Pancreas (tissue), 10 donors: ENCODE measurements around the gene BNIP2. TPM values are rescaled to one million over a fixed set of nuclear protein-coding genes. Genes with fewer than 3 reads are reported as not detected.
A peak's percentile ranks its signal among the peaks of the same experiment; 100 is the strongest.

ENCODE experiments used
- ATAC-seq, 4 donors: fragments of 200-7000 bp; cut with Tn5 transposase; one replicate each; pipeline versions ENCODE4 v1.8.0 to v1.9.1; 2020; ENCODE audit warnings: mild to moderate bottlenecking in 4 of 4, moderate library complexity in 4 of 4
- DNase-seq, 6 donors: peaks; one replicate each; pipeline ENCODE4 v3.0.0-alpha.2; 2020
- FAIRE-seq: peaks from 2 replicates; lab custom pipeline; 2012; peaks lifted over from hg19 to GRCh38; lab: Jason Lieb, UNC
- H3K27ac ChIP-seq, 4 donors: fragments of 200-600 bp; sonication (generic); 1 replicate in 3 of 4; 2 replicates in 1 of 4; pipeline versions ENCODE4 v1.5.0 to v1.8.0; 2020
- H3K27me3 ChIP-seq, 4 donors: fragments of 200-600 bp; one replicate each; pipeline ENCODE4 v1.8.0; 2021
- H3K36me3 ChIP-seq, 3 donors: fragments of 200-600 bp; sonication (generic) in 1 of 3; one replicate each; pipeline versions ENCODE4 v1.5.0 to v1.8.0; 2020 to 2021
- H3K4me1 ChIP-seq, 3 donors: fragments of 200-600 bp; one replicate each; pipeline ENCODE4 v1.8.0; 2021
- H3K4me3 ChIP-seq, 4 donors: fragments of 200-600 bp; sonication (generic) in 2 of 4; one replicate each; pipeline versions ENCODE4 v1.5.0 to v1.8.0; 2020 to 2021
- H3K9me3 ChIP-seq, 4 donors: fragments of 200-600 bp; one replicate each; pipeline ENCODE4 v1.8.0; 2021
- WGBS, 2 donors: extraction: QIAGEN DNeasy Blood & Tissue Kit; methylation state at CpG; one replicate each; pipeline ENCODE4 v1.1.7; 2013; 5-methylcytosine and 5-hydroxymethylcytosine counted together
- intact Hi-C, 3 donors: fragments of 100-400 bp; cut with DNase I; formaldehyde crosslinking; loops; one replicate each; pipeline versions ENCODE4 v1.11.1 to v1.14.2; 2022
- polyA plus RNA-seq, 2 donors: library from polyadenylated mRNA; stranded (reverse); fragments of 200-250 nt; gene quantifications; one replicate each; pipeline ENCODE4 v1.2.3, GENCODE V29; 2013
- total RNA-seq, 6 donors: library from RNA; stranded (reverse); fragmentation: NEBNext Ultra II Directional in 4 of 6; extraction: Animal tissue kit (Norgen Biotek cat#: 25700) in 4 of 6; gene quantifications; one replicate each; pipeline versions ENCODE4 v1.2.1 to v1.2.4, GENCODE V29; 2021 to 2023
- TF ChIP-seq, protein P1 (sequence below), 4 donors: fragments of 200-600 bp; sonication (generic) in 3 of 4; IDR thresholded peaks; one replicate each; pipeline versions ENCODE4 v1.5.0 to v1.8.0; 2021; ENCODE audit warnings: antibody characterized with exemption in 4 of 4
- donor health status: healthy with polysubstance abuse.
- donor health status: DM: no; HTN: no; CAD: no; lungs with moderate emphysema.
- donor health status: DM: no; HTN: no; CAD: no.
- donor health status: control.
- donor health status: control.
- donor health status: Bipolar disorder and iron deficiency.
- donor health status: DM: yes; HTN: yes; CAD: no.
- donor health status: DM: no; HTN: no; CAD: no.
- donor health status: DM: no; HTN: no; CAD: no.
- donor health status: DM: yes; HTN: yes; CAD: no.

Gene BNIP2, protein sequence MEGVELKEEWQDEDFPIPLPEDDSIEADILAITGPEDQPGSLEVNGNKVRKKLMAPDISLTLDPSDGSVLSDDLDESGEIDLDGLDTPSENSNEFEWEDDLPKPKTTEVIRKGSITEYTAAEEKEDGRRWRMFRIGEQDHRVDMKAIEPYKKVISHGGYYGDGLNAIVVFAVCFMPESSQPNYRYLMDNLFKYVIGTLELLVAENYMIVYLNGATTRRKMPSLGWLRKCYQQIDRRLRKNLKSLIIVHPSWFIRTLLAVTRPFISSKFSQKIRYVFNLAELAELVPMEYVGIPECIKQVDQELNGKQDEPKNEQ
- total RNA-seq (10 to 100 TPM; 15.7 to 29.4 (median 20.9) TPM), polyA plus RNA-seq (10 to 100 TPM; 24.1 to 46.9 TPM)

DNA sequence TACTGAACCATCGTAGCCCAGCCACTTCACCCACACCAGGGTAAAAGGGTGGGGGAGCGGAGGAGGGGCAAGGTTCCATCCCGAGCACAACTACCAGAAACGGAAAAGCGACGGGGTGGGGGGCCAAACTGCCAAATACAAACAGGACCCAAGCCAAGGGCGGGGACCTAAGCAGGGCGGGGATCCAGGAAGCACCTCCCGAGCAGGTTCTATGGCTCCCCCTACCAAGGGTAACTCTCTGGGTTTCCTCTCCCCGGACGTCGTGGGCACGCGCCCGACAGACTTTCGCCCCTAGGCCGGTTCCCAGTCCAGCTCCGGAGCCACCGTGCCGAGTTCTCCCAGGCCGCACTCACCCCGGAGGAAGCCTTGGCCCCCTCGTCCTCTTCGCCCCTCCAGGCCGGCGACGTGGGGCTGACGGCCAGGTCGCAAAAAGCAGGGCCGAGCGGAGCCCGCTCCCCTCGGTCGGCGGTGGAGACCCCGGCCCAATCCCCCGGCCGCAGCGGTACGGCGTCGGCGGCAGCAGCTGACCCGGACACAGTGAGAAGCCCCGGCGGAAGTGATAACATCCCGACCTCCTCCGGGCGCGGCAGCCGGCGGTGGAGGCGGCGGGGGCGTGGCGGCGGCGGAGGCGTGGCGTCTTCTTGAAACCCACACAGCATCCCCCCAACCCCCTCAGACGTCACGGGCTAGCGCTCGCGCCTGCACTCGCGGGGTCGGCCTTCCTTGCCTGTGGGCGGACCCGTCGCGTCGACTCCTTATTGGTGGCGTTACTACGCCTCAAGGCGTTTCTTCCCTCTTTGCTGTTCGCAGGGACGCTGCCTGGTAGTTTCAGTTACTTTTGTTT is at the start of gene BNIP2:
Gene BNIP2 (minus strand): TSS at position 539 of the 844 bp plus-strand sequence. CDS start 6,863 bp downstream, outside the sequence.
- H3K27ac ChIP-seq = peak within 1 kb of the TSS; percentile 95 to 99 (median 98)
- peak within 1 kb of the TSS; percentile 74 to 98 (median 86) for H3K4me3 ChIP-seq
- TF ChIP-seq, protein P1, sequence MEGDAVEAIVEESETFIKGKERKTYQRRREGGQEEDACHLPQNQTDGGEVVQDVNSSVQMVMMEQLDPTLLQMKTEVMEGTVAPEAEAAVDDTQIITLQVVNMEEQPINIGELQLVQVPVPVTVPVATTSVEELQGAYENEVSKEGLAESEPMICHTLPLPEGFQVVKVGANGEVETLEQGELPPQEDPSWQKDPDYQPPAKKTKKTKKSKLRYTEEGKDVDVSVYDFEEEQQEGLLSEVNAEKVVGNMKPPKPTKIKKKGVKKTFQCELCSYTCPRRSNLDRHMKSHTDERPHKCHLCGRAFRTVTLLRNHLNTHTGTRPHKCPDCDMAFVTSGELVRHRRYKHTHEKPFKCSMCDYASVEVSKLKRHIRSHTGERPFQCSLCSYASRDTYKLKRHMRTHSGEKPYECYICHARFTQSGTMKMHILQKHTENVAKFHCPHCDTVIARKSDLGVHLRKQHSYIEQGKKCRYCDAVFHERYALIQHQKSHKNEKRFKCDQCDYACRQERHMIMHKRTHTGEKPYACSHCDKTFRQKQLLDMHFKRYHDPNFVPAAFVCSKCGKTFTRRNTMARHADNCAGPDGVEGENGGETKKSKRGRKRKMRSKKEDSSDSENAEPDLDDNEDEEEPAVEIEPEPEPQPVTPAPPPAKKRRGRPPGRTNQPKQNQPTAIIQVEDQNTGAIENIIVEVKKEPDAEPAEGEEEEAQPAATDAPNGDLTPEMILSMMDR (IDR thresholded peaks at IDR 0.05) = no peak
- peaks cover 10 to 29% (median 27%) of the 10 kb centered on the region in 3 donors for H3K4me1 ChIP-seq
- ATAC-seq = peak; percentile 92 to 94 (median 94)
- WGBS, 2 donors = 0 to 1% methylated on average over 77 to 78 of the region's 78 CpGs
- DNase-seq = peak; percentile 98 to 100 (median 98)
- peaks cover 0 to under 1% (median 0%) of the 10 kb centered on the region in 3 donors for H3K36me3 ChIP-seq
- intact Hi-C loops = no loop called here
- no peaks in the 10 kb centered on the region for H3K9me3 ChIP-seq
- H3K27me3 ChIP-seq = no peaks in the 10 kb centered on the region
- peak; percentile 81 for FAIRE-seq

DNA sequence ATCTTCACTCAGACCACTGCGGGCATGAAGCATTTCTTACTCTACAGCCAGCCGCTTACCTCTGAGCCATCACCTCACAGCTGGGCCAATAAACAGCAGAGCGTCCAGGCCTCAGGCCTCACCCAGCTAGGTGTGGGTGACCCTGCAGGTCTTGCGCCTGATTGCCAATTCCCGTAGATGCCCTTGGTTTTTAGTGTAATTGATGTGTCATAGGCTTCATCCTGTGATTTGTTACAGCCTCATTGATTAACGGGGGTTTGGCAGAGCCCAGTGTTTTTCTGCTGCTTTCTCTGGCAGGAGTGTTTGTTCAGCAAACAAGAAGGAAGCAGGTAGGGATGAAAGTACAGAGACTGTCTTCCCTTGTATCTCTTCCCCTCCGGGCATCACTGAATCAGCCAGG is 49.6 kb upstream of the BNIP2 start:
- ATAC-seq = peak in 2 of 4 donors; percentile 25 to 58
- 36 to 44% methylated on average over 7 of the region's 7 CpGs for WGBS, 2 donors
- H3K27me3 ChIP-seq = peaks cover 0 to 3% (median 0%) of the 10 kb centered on the region in 4 donors
- no peak overlapping the region for H3K4me3 ChIP-seq
- no peaks in the 10 kb centered on the region for H3K36me3 ChIP-seq
- intact Hi-C loops = no loop called here
- H3K9me3 ChIP-seq = no peaks in the 10 kb centered on the region
- H3K4me1 ChIP-seq = no peaks in the 10 kb centered on the region
- no peak overlapping the region for H3K27ac ChIP-seq
- no peak for FAIRE-seq
- TF ChIP-seq, protein P1 (IDR thresholded peaks at IDR 0.05) = no peak
- no peak for DNase-seq

DNA sequence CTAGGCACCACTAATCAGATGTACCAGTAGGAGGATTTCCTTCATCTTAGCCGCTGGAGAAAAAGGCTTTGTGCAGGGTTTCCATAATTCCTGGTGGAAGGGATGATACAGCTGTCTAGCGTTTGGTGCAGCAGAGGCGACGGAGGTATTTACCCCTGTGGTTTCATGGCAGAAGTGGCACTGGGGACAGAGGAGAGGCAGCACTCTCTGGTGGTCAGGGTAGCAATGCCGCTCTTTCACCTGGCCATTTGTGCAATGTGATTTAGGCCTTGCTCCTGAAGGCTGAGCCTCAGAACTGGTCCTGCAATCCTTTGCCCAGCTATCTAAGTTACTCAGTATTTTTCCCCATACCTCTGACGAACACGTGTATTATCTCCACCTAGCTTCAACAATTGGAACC is 47.1 kb upstream of the BNIP2 start:
- no peak for ATAC-seq
- H3K36me3 ChIP-seq = no peaks in the 10 kb centered on the region
- TF ChIP-seq, protein P1 (IDR thresholded peaks at IDR 0.05) = no peak
- peaks cover 0 to 5% (median 0%) of the 10 kb centered on the region in 4 donors for H3K27me3 ChIP-seq
- no peak for FAIRE-seq
- no peak overlapping the region for H3K4me3 ChIP-seq
- intact Hi-C loops = no loop called here
- DNase-seq = no peak
- no peaks in the 10 kb centered on the region for H3K4me1 ChIP-seq
- WGBS, 2 donors = 71 to 73% methylated on average over 7 of the region's 7 CpGs
- no peak overlapping the region for H3K27ac ChIP-seq
- H3K9me3 ChIP-seq = no peaks in the 10 kb centered on the region

DNA sequence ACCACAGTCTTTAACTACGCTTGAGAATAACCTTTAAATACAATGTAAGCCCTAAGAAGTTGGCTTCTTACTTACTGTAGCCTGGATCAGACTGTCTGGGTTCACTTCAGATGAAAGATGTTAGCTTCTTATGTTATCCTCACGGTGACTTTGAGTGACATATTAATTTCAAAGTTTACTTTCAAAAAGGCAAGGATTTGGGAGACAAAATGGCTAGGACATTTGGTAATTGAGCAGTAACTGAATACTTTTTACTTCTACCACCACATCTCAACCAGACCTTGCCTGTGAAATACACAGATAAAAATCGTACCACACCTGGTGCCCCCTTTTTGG is 36.0 kb upstream of the BNIP2 start:
- H3K36me3 ChIP-seq = no peaks in the 10 kb centered on the region
- TF ChIP-seq, protein P1 (IDR thresholded peaks at IDR 0.05) = peak in 1 of 4 donors; percentile 1
- H3K27ac ChIP-seq = no peak overlapping the region
- DNase-seq = no peak
- H3K4me3 ChIP-seq = no peak overlapping the region
- ATAC-seq = no peak
- WGBS, 2 donors = 9 to 11% methylated on average over 3 of the region's 3 CpGs
- H3K4me1 ChIP-seq = no peaks in the 10 kb centered on the region
- FAIRE-seq = no peak
- peaks cover 0 to 4% (median 0%) of the 10 kb centered on the region in 4 donors for H3K27me3 ChIP-seq
- no peaks in the 10 kb centered on the region for H3K9me3 ChIP-seq
- intact Hi-C loops = no loop called here
